A673 (cell line): Measurements from ENCODE around the gene OPTC. TPM values are rescaled to one million over a fixed set of nuclear protein-coding genes. Genes with fewer than 3 reads are reported as not detected.

Experiments used
- BruUV-seq: library from RNA; stranded (reverse); fragments of 400-500 nt; replicated peaks from 2 replicates; lab custom pipeline; 2021; lab: Mats Ljungman, UMichigan
- CTCF ChIA-PET: fragments of 300-600 bp; sonication (Branson Sonifier 250); formaldehyde crosslinking; loops from one replicate; lab custom pipeline; 2022; ENCODE audit warnings: antibody characterized with exemption; lab: Charles Lee
- POLR2A ChIA-PET: fragments of 300-600 bp; sonication (Branson Sonifier 250); formaldehyde crosslinking; loops from one replicate; lab custom pipeline; 2022; ENCODE audit warnings: antibody characterized with exemption; ENCODE audit not compliant: low non-redundant PET; lab: Charles Lee
- DNase-seq: peaks from one replicate; pipeline ENCODE4 v3.0.0-alpha.2; 2015; ENCODE audit warnings: low spot score
- H3K27ac ChIP-seq: fragments of 200-600 bp; sonication (generic); 2 replicates; pipeline ENCODE4 v1.5.1; 2016; ENCODE audit warnings: mixed run types, low read depth, mild to moderate bottlenecking, mixed read lengths, antibody characterized with exemption, low read length; ENCODE audit not compliant: poor library complexity, severe bottlenecking
- H3K27me3 ChIP-seq: fragments of 200-600 bp; sonication (generic); replicated peaks from 2 replicates; pipeline ENCODE4 v1.6.1; 2017; ENCODE audit warnings: mixed run types, low read depth, mild to moderate bottlenecking, mixed read lengths, antibody characterized with exemption, low read length; ENCODE audit not compliant: insufficient read depth, poor library complexity
- H3K36me3 ChIP-seq: fragments of 200-600 bp; sonication (generic); 2 replicates; pipeline ENCODE4 v1.6.1; 2016; ENCODE audit warnings: mixed run types, mild to moderate bottlenecking, mixed read lengths, antibody characterized with exemption, low read length; ENCODE audit not compliant: insufficient read depth, poor library complexity, severe bottlenecking
- H3K4me1 ChIP-seq: fragments of 200-600 bp; sonication (generic); 2 replicates; pipeline ENCODE4 v1.6.1; 2017; ENCODE audit warnings: mixed run types, mild to moderate bottlenecking, mixed read lengths, antibody characterized with exemption, low read length; ENCODE audit not compliant: insufficient read depth, poor library complexity, severe bottlenecking
- H3K4me3 ChIP-seq: fragments of 200-600 bp; sonication (generic); 2 replicates; pipeline ENCODE4 v1.5.1; 2016; ENCODE audit warnings: low read depth, mixed run types, mild to moderate bottlenecking, mixed read lengths, low read length; ENCODE audit not compliant: poor library complexity, severe bottlenecking
- H3K9me3 ChIP-seq: fragments of 200-600 bp; sonication (generic); 2 replicates; pipeline ENCODE4 v1.6.1; 2016; ENCODE audit warnings: mixed run types, low read depth, mild to moderate bottlenecking, mixed read lengths, antibody characterized with exemption, low read length; ENCODE audit not compliant: poor library complexity, severe bottlenecking
- EZH2 ChIP-seq: fragments of 200-600 bp; sonication (generic); IDR thresholded peaks from 2 replicates; pipeline ENCODE4 v1.6.1; 2017; ENCODE audit warnings: borderline replicate concordance, low read depth, mild to moderate bottlenecking, mixed read lengths, antibody characterized with exemption, low read length; ENCODE audit not compliant: poor library complexity, severe bottlenecking
- intact Hi-C: fragments of 100-400 bp; cut with micrococcal nuclease; formaldehyde crosslinking; loops from one replicate; pipeline ENCODE4 v1.10.0; 2022; ENCODE audit not compliant: unreplicated experiment
- total RNA-seq: library from RNA; stranded (reverse); gene quantifications from 2 replicates; pipeline ENCODE4 v1.2.3, GENCODE V29; 2021
- TF ChIP-seq, protein P1 (sequence below): fragments of 300-800, 200-600 bp; sonication (generic); conservative IDR thresholded peaks from 2 replicates; pipeline ENCODE4 v1.5.1; 2017; ENCODE audit warnings: low read depth, mild to moderate bottlenecking, antibody characterized with exemption, low read length, moderate library complexity, mixed read lengths

The OPTC gene
- total RNA-seq, 1 experiment from 2014 or later = not detected

- DNase-seq = no peak
- intact Hi-C loops = no loop called here
- BruUV-seq = no TSS peak
These were observed 16.2 kb upstream of the OPTC start for GRCh38 chr1:203477748-203478147.

DNA sequence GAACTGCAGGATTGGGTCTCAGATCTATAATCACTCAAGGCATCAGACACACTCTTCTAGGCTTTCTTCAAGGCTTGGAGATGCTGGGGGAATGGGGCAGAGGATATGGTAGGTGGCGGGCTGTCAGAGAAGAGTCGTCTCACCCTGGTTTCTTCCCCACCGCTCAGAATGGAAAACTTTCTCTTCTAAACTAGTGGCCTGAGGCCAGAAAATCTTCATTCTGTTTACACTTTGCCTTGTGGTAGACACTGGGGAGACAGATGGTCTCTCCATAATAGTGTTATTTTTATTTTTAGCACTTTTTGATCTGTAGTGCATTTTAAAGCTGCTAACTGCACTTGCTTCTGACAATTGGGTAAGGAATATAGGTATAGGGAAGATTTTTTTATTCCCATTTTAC lies 15.7 kb upstream of the OPTC start:
- CTCF ChIA-PET = no interaction called here

More at GRCh38 chr1:203477748-203478147, 16.2 kb upstream of the OPTC start:
- Histone ChIP-seq H3K27me3 (no peaks in the 10 kb centered on the region), H3K27ac (no peak overlapping the region), H3K36me3 (no peaks in the 10 kb centered on the region), H3K9me3 (no peaks in the 10 kb centered on the region), H3K4me1 (no peaks in the 10 kb centered on the region), H3K4me3 (no peak overlapping the region)
- ChIA-PET CTCF (no interaction called here), POLR2A (no interaction called here)
- TF ChIP-seq, protein P1, sequence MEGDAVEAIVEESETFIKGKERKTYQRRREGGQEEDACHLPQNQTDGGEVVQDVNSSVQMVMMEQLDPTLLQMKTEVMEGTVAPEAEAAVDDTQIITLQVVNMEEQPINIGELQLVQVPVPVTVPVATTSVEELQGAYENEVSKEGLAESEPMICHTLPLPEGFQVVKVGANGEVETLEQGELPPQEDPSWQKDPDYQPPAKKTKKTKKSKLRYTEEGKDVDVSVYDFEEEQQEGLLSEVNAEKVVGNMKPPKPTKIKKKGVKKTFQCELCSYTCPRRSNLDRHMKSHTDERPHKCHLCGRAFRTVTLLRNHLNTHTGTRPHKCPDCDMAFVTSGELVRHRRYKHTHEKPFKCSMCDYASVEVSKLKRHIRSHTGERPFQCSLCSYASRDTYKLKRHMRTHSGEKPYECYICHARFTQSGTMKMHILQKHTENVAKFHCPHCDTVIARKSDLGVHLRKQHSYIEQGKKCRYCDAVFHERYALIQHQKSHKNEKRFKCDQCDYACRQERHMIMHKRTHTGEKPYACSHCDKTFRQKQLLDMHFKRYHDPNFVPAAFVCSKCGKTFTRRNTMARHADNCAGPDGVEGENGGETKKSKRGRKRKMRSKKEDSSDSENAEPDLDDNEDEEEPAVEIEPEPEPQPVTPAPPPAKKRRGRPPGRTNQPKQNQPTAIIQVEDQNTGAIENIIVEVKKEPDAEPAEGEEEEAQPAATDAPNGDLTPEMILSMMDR = no peak
- no peak for TF ChIP-seq EZH2

GRCh38 chr1:203478986-203479385 lies 15.0 kb upstream of the OPTC start:
- TF ChIP-seq, protein P1 = no peak
- no peak for TF ChIP-seq EZH2
- H3K9me3 ChIP-seq = no peaks in the 10 kb centered on the region
- BruUV-seq = no TSS peak
- no peaks in the 10 kb centered on the region for H3K27me3 ChIP-seq
- intact Hi-C loops = no loop called here
- H3K4me3 ChIP-seq = no peak overlapping the region
- no peak for DNase-seq
- POLR2A ChIA-PET = interaction anchor here (0.6 kb wide), 1 partner anchor 184 kb away, joined by 10 read pairs; no protein-coding TSS in a partner anchor
- H3K27ac ChIP-seq = no peak overlapping the region
- no peaks in the 10 kb centered on the region for H3K4me1 ChIP-seq
- CTCF ChIA-PET = no interaction called here
- H3K36me3 ChIP-seq = no peaks in the 10 kb centered on the region

More for the DNA sequence above, 15.7 kb upstream of the OPTC start:
- Histone ChIP-seq H3K4me3 (no peak overlapping the region), H3K4me1 (no peaks in the 10 kb centered on the region), H3K27me3 (no peaks in the 10 kb centered on the region), H3K27ac (no peak overlapping the region), H3K36me3 (no peaks in the 10 kb centered on the region), H3K9me3 (no peaks in the 10 kb centered on the region)
- POLR2A ChIA-PET = no interaction called here
- no peak for DNase-seq
- intact Hi-C loops = no loop called here
- TF ChIP-seq, protein P1 = no peak
- TF ChIP-seq EZH2 = no peak
- BruUV-seq = no TSS peak
